Measurements from ENCODE around the gene EZH2. TPM values are rescaled to one million over a fixed set of nuclear protein-coding genes. Genes with fewer than 3 reads are reported as not detected.

The EZH2 gene
- total RNA-seq, 2 donors from 2014 or later: 2.3 to 8.6 TPM

DNA sequence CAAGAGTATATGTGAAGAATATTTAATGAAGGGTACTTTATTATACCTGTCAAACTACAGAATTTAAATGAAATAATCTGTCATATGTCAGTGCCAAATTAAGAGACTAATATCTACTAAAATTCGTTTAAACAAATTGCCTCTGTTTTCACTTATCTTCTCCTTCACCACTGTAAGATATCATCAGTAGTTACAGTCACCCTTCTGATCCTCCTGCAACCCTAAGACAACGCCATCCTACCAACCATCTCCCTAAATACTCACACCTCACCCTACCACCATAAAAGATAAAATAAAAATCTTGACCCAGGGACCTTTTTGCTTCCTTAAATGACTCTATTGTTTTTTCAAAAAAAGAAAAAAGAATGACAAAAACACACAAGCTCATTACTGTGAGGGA lies 20.8 kb downstream of the EZH2 start:
- Histone ChIP-seq H3K4me1 (replicated peaks) (no peaks in the 10 kb centered on the region), H3K27ac (no peak overlapping the region), H3K4me3 (no peak overlapping the region), H3K27me3 (replicated peaks; ENCODE audit: insufficient read depth) (no peaks in the 10 kb centered on the region), H3K9me3 (no peaks in the 10 kb centered on the region), H3K36me3 (no peaks in the 10 kb centered on the region)
- 67% methylated on average over 2 of the region's 2 CpGs for WGBS
- intact Hi-C loops (cut with DNase I): no loop called here
- DNase-seq (ENCODE audit: low spot score): no peak
- TF ChIP-seq POLR2AphosphoS5 (IDR thresholded peaks at IDR 0.05): no peak
- no peak for TF ChIP-seq POLR2A (IDR thresholded peaks at IDR 0.05)
- TF ChIP-seq, protein P1, sequence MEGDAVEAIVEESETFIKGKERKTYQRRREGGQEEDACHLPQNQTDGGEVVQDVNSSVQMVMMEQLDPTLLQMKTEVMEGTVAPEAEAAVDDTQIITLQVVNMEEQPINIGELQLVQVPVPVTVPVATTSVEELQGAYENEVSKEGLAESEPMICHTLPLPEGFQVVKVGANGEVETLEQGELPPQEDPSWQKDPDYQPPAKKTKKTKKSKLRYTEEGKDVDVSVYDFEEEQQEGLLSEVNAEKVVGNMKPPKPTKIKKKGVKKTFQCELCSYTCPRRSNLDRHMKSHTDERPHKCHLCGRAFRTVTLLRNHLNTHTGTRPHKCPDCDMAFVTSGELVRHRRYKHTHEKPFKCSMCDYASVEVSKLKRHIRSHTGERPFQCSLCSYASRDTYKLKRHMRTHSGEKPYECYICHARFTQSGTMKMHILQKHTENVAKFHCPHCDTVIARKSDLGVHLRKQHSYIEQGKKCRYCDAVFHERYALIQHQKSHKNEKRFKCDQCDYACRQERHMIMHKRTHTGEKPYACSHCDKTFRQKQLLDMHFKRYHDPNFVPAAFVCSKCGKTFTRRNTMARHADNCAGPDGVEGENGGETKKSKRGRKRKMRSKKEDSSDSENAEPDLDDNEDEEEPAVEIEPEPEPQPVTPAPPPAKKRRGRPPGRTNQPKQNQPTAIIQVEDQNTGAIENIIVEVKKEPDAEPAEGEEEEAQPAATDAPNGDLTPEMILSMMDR (IDR thresholded peaks at IDR 0.05): no peak

DNA sequence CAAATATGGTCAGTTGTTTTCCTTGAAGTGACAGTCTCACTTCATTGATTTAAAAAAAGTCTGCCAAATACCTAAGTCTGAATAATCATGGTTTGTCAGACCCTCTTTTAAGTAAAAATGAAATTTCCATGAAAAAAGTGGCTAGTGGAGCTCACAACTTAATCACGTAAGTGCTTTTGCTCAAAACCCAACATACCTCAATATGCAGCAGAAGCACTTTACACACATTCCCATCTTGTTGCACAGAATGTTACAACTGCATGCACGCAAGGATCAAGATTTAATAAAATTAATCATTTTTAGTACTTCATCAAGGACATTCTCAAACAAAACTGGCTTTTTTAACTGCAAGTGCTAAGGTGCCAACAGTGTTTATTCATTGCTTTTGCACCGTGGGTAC lies 21.6 kb downstream of the EZH2 start:
- no peaks in the 10 kb centered on the region for H3K4me1 ChIP-seq (replicated peaks)
- no peaks in the 10 kb centered on the region for H3K27me3 ChIP-seq (replicated peaks; ENCODE audit: insufficient read depth)
- no peak for DNase-seq (ENCODE audit: low spot score)
- intact Hi-C loops (cut with DNase I): no loop called here
- no peak overlapping the region for H3K4me3 ChIP-seq
- no peak overlapping the region for H3K27ac ChIP-seq
- WGBS: 82% methylated on average over 3 of the region's 3 CpGs
- no peaks in the 10 kb centered on the region for H3K9me3 ChIP-seq
- H3K36me3 ChIP-seq: no peaks in the 10 kb centered on the region
- TF ChIP-seq POLR2AphosphoS5 (IDR thresholded peaks at IDR 0.05) (no peak), POLR2A (IDR thresholded peaks at IDR 0.05) (no peak)
- TF ChIP-seq, protein P1 (IDR thresholded peaks at IDR 0.05): no peak

DNA sequence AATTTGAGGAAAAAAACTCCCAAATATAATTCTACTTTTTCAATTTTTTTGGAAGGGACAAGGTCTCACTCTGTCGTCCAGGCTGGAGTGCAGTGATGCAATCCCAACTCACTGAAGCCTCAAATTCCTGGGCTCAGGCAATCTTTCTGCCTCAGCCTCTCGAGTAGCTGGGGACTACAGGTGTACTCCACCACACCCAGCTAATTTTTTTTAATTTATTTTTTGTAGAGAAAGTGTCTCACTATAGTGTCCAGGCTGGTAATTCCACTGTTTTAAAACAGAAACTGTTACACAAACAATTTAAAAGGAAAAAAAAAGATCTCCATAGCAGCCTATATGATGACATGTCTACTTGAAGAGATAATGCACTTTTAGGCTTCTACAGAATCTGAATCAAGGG lies 25.6 kb downstream of the EZH2 start:
- H3K27ac ChIP-seq: no peak overlapping the region
- DNase-seq (ENCODE audit: low spot score): no peak
- intact Hi-C loops (cut with DNase I): no loop called here
- TF ChIP-seq POLR2AphosphoS5 (IDR thresholded peaks at IDR 0.05) (no peak), POLR2A (IDR thresholded peaks at IDR 0.05) (no peak)
- TF ChIP-seq, protein P1 (IDR thresholded peaks at IDR 0.05): no peak
- WGBS: 97% methylated on average over 2 of the region's 2 CpGs
- no peaks in the 10 kb centered on the region for H3K27me3 ChIP-seq (replicated peaks; ENCODE audit: insufficient read depth)
- H3K4me3 ChIP-seq: no peak overlapping the region
- no peaks in the 10 kb centered on the region for H3K4me1 ChIP-seq (replicated peaks)
- H3K36me3 ChIP-seq: no peaks in the 10 kb centered on the region
- no peaks in the 10 kb centered on the region for H3K9me3 ChIP-seq

DNA sequence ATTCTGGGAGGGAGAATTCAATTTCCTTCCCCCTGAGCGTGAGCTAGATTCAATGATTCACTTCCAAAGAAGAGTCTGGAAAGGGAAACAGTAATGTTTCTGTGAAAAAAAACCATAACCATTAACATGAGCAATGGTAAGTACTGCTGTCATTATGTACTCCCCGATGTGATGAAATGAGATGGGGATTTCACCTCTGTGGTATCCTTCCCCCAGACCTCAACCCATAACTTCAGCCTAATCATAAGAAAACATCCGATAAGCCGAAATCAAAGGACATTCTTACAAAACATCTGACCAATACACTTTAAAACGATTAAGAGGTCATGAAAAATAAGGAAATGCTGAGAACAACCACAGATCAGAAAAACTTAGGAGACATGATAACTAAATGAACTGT lies 27.2 kb downstream of the EZH2 start:
- Histone ChIP-seq H3K4me3 (no peak overlapping the region), H3K9me3 (no peaks in the 10 kb centered on the region), H3K36me3 (no peaks in the 10 kb centered on the region), H3K27ac (no peak overlapping the region), H3K4me1 (replicated peaks) (no peaks in the 10 kb centered on the region), H3K27me3 (replicated peaks; ENCODE audit: insufficient read depth) (no peaks in the 10 kb centered on the region)
- no peak for DNase-seq (ENCODE audit: low spot score)
- TF ChIP-seq, protein P1 (IDR thresholded peaks at IDR 0.05): no peak
- no peak for TF ChIP-seq POLR2AphosphoS5 (IDR thresholded peaks at IDR 0.05)
- TF ChIP-seq POLR2A (IDR thresholded peaks at IDR 0.05): no peak
- intact Hi-C loops (cut with DNase I): no loop called here
- 80% methylated on average over 5 of the region's 5 CpGs for WGBS

DNA sequence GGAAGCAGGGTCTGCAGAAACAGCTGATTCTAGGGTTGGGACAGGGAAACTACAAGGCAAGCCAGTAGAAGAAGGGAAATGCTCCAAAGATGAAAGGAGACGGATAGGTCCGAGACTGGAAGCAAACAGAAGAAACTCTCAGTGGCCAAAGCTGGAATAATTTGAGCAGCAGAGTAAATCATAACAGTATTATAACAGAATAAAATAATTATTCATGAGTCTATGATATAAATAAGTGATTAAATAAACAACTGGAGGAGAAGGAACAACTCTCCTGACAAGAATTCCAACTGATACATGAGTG lies 27.6 kb downstream of the EZH2 start:
- intact Hi-C loops (cut with DNase I): no loop called here
- DNase-seq (ENCODE audit: low spot score): no peak
- TF ChIP-seq POLR2AphosphoS5 (IDR thresholded peaks at IDR 0.05): no peak
- TF ChIP-seq, protein P1 (IDR thresholded peaks at IDR 0.05): no peak
- no peak for TF ChIP-seq POLR2A (IDR thresholded peaks at IDR 0.05)
- Histone ChIP-seq H3K27ac (no peak overlapping the region), H3K4me1 (replicated peaks) (no peaks in the 10 kb centered on the region), H3K36me3 (no peaks in the 10 kb centered on the region), H3K4me3 (no peak overlapping the region), H3K9me3 (no peaks in the 10 kb centered on the region), H3K27me3 (replicated peaks; ENCODE audit: insufficient read depth) (no peaks in the 10 kb centered on the region)
- 73% methylated on average over 2 of the region's 2 CpGs for WGBS

Data from prostate gland (tissue), 2 donors.